BJ (cell line): ENCODE measurements around the gene EHD4. TPM values are rescaled to one million over a fixed set of nuclear protein-coding genes. Genes with fewer than 3 reads are reported as not detected.

Source experiments
- CTCF ChIA-PET: fragments of 350-600 bp; formaldehyde crosslinking; extraction: SDS; loops from one replicate; lab custom pipeline; 2021; ENCODE audit warnings: antibody characterized with exemption, inconsistent platforms; lab: Yijun Ruan, JAX
- POLR2A ChIA-PET: fragments of 300-600 bp; sonication (Branson Sonifier 250); formaldehyde crosslinking; extraction: SDS; loops from one replicate; lab custom pipeline; 2021; ENCODE audit warnings: antibody characterized with exemption; lab: Charles Lee
- DNase-seq: peaks from one replicate; pipeline ENCODE4 v3.0.0-alpha.2; 2011; ENCODE audit warnings: low read depth
- H3K27me3 ChIP-seq: 2 replicates; pipeline ENCODE4 v1.6.0; 2011; ENCODE audit warnings: low read length; ENCODE audit not compliant: control insufficient read depth, insufficient read depth
- H3K36me3 ChIP-seq: 2 replicates; pipeline ENCODE4 v1.5.1; 2011; ENCODE audit warnings: low read length; ENCODE audit not compliant: control insufficient read depth, insufficient read depth
- H3K4me3 ChIP-seq: 2 replicates; pipeline ENCODE4 v1.5.1; 2011; ENCODE audit warnings: low read depth, mild to moderate bottlenecking, control low read depth, low read length
- polyA plus RNA-seq: library from polyadenylated mRNA; depleted of rRNA; stranded (reverse); fragments of >200 nt; gene quantifications from 2 replicates; pipeline ENCODE4 v1.2.3, GENCODE V29; 2011
- TF ChIP-seq, protein P1 (sequence below): IDR thresholded peaks from 2 replicates; pipeline ENCODE4 v1.5.1; 2011; ENCODE audit warnings: low read depth, mild to moderate bottlenecking, control low read depth, inconsistent platforms, low read length, moderate library complexity; ENCODE audit not compliant: insufficient read depth

The EHD4 gene
- polyA plus RNA-seq, 1 experiment = 17.0 TPM

DNA sequence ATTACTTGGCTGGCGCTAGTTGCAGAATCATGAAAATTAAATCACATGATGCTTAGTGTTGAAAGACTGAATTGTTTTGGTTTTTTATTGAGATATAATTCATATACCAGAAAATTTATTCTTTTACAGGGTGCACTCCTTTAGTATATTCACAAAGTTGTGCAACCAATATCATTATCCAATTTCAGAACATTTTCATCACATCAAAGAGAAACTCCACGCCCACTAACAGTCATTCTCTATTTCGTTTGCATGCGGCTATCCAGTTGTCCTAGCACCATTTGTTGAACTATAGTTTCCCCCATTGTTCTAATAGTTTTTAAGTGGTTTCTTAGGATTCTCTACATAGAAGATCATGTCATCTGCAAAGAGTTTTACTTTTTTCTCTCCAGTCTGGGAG, 3.7 kb downstream of the EHD4 start:
- TF ChIP-seq, protein P1, sequence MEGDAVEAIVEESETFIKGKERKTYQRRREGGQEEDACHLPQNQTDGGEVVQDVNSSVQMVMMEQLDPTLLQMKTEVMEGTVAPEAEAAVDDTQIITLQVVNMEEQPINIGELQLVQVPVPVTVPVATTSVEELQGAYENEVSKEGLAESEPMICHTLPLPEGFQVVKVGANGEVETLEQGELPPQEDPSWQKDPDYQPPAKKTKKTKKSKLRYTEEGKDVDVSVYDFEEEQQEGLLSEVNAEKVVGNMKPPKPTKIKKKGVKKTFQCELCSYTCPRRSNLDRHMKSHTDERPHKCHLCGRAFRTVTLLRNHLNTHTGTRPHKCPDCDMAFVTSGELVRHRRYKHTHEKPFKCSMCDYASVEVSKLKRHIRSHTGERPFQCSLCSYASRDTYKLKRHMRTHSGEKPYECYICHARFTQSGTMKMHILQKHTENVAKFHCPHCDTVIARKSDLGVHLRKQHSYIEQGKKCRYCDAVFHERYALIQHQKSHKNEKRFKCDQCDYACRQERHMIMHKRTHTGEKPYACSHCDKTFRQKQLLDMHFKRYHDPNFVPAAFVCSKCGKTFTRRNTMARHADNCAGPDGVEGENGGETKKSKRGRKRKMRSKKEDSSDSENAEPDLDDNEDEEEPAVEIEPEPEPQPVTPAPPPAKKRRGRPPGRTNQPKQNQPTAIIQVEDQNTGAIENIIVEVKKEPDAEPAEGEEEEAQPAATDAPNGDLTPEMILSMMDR = no peak
- no peak for DNase-seq
- Histone ChIP-seq H3K4me3 (no peak overlapping the region), H3K27me3 (no peaks in the 10 kb centered on the region), H3K36me3 (no peaks in the 10 kb centered on the region)
- ChIA-PET POLR2A (no interaction called here), CTCF (no interaction called here)

DNA sequence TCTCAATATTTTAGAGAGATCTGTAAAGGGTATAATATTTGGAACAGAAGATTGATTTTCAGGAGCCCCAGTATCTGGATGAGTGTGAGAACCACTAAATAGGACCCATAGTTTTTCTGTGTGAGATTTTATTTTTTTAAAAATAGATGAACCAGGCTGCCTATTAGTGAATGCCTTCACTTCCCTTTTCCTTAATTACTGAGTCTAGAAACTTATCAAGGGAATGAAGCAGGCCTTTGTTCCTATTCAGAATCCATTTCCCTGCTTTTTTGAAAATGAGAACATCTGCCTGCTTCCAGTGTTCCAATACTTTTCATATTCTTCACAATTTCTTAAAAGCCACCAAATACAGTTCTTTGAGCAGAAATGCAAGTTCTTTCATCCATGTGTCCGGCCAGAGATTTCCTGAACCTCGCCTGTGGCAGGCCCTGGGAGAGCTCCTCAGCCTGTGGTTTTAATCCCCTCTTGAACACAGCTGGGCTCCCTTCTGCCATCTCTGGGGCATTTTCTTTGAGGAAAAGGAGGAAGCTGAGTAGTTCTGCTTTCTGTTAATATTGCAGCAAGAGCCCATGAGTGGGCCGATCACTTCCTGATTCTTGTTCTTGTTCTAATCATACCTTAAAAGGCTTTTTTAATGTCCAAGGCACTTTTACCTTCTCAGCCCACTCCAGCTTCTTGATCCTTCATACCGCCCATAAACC, 4.7 kb downstream of the EHD4 start:
- no peaks in the 10 kb centered on the region for H3K36me3 ChIP-seq

DNA sequence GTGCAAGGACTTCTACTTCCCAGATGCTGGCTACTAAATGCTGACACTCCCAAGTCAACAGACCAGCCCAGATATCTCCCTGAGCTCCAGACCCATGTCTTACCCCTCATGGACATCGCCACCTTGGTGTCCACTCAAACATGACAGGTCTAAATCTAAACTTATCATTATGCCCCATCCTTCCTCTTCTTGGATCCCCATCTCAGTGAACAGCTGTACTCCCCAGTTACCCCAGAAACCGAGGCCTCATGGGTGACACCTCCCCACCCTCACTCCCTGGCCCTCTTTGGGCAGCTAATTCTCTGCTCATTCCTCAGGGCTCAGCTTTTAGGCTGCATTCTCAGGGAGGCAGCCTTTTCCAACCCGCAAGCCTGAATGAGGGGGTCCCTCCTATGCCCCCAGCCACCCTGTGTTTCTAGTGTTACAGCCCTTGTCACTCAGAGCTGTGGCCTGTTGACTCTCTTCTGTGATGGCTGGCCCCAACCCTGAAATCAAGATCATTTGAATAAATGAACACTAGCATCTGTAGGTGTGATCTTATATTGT, 5.4 kb downstream of the EHD4 start:
- Histone ChIP-seq H3K27me3 (no peaks in the 10 kb centered on the region), H3K36me3 (no peaks in the 10 kb centered on the region), H3K4me3 (no peak overlapping the region)
- POLR2A ChIA-PET = no interaction called here
- DNase-seq = no peak
- TF ChIP-seq, protein P1 = no peak
- CTCF ChIA-PET = interaction anchor here (0.5 to 1.2 kb wide), 4 partner anchors 10 to 118 kb away, joined by 3 to 4 read pairs (median 3); no protein-coding TSS in a partner anchor

More for the DNA sequence above, 4.7 kb downstream of the EHD4 start:
- TF ChIP-seq, protein P1 = no peak
- DNase-seq = no peak
- H3K4me3 ChIP-seq = no peak overlapping the region
- POLR2A ChIA-PET = no interaction called here
- no peaks in the 10 kb centered on the region for H3K27me3 ChIP-seq
- CTCF ChIA-PET = interaction anchor here (0.9 kb wide), 1 partner anchor 11 kb away, joined by 3 read pairs; no protein-coding TSS in a partner anchor

- no peak for DNase-seq
- H3K4me3 ChIP-seq = no peak overlapping the region
- TF ChIP-seq, protein P1 = no peak
- POLR2A ChIA-PET = no interaction called here
- no peaks in the 10 kb centered on the region for H3K27me3 ChIP-seq
- no peaks in the 10 kb centered on the region for H3K36me3 ChIP-seq
- CTCF ChIA-PET = interaction anchor here (1.1 to 1.2 kb wide), 2 partner anchors 17 to 118 kb away, joined by 3 to 4 read pairs; no protein-coding TSS in a partner anchor
These were observed 5.9 kb downstream of the EHD4 start for GRCh38 chr15:41966414-41966812.
